Calu3 (cell line): ENCODE measurements around the gene SGSM2. TPM values are rescaled to one million over a fixed set of nuclear protein-coding genes. Genes with fewer than 3 reads are reported as not detected.
A peak's percentile ranks its signal among the peaks of the same experiment; 100 is the strongest.

Source experiments
- BruUV-seq: library from RNA; stranded (reverse); fragments of 400-500 nt; replicated peaks from 2 replicates; lab custom pipeline; 2021; lab: Mats Ljungman, UMichigan
- CTCF ChIA-PET: fragments of 300-600 bp; sonication (Branson Sonifier 250); formaldehyde crosslinking; loops from one replicate; lab custom pipeline; 2022; ENCODE audit warnings: antibody characterized with exemption; lab: Charles Lee
- DNase-seq: peaks from one replicate; pipeline ENCODE4 v3.0.0; 2022
- H3K27ac Mint-ChIP-seq: one replicate; pipeline ENCODE4 v1.8.0; 2022; ENCODE audit warnings: mixed read lengths; ENCODE audit not compliant: unreplicated experiment
- H3K27me3 Mint-ChIP-seq: one replicate; pipeline ENCODE4 v1.8.0; 2022; ENCODE audit warnings: mixed read lengths; ENCODE audit not compliant: unreplicated experiment
- H3K36me3 Mint-ChIP-seq: one replicate; pipeline ENCODE4 v1.8.0; 2022; ENCODE audit warnings: mild to moderate bottlenecking, moderate library complexity, mixed read lengths; ENCODE audit not compliant: insufficient read depth, unreplicated experiment
- H3K4me1 Mint-ChIP-seq: one replicate; pipeline ENCODE4 v1.8.0; 2022; ENCODE audit warnings: mild to moderate bottlenecking, low read depth, mixed read lengths; ENCODE audit not compliant: unreplicated experiment
- H3K4me3 Mint-ChIP-seq: one replicate; pipeline ENCODE4 v1.8.0; 2022; ENCODE audit warnings: mild to moderate bottlenecking, low read depth, moderate library complexity, mixed read lengths; ENCODE audit not compliant: unreplicated experiment
- H3K9me3 Mint-ChIP-seq: one replicate; pipeline ENCODE4 v1.8.0; 2022; ENCODE audit warnings: low read depth, mixed read lengths; ENCODE audit not compliant: unreplicated experiment
- CTCF ChIP-seq: fragments of 200-600 bp; IDR thresholded peaks from one replicate; pipeline ENCODE4 v1.8.0; 2022; ENCODE audit warnings: antibody characterized with exemption; ENCODE audit not compliant: unreplicated experiment
- intact Hi-C: fragments of 100-400 bp; cut with micrococcal nuclease; formaldehyde crosslinking; loops from one replicate; pipeline ENCODE4 v1.10.0; 2022; ENCODE audit not compliant: unreplicated experiment
- total RNA-seq: library from RNA; stranded (reverse); gene quantifications from 2 replicates; pipeline ENCODE4 v1.2.3, GENCODE V29; 2022

Gene SGSM2
- total RNA-seq, 1 experiment from 2014 or later: 54.9 TPM

- no TSS peak for BruUV-seq
- CTCF ChIA-PET: interaction anchor here (1.5 kb wide), 1 partner anchor 54 kb away, joined by 3 read pairs; no protein-coding TSS in a partner anchor
- intact Hi-C loops: no loop called here
Measured at GRCh38 chr17:2357931-2358434, 20.7 kb downstream of the SGSM2 start.

DNA sequence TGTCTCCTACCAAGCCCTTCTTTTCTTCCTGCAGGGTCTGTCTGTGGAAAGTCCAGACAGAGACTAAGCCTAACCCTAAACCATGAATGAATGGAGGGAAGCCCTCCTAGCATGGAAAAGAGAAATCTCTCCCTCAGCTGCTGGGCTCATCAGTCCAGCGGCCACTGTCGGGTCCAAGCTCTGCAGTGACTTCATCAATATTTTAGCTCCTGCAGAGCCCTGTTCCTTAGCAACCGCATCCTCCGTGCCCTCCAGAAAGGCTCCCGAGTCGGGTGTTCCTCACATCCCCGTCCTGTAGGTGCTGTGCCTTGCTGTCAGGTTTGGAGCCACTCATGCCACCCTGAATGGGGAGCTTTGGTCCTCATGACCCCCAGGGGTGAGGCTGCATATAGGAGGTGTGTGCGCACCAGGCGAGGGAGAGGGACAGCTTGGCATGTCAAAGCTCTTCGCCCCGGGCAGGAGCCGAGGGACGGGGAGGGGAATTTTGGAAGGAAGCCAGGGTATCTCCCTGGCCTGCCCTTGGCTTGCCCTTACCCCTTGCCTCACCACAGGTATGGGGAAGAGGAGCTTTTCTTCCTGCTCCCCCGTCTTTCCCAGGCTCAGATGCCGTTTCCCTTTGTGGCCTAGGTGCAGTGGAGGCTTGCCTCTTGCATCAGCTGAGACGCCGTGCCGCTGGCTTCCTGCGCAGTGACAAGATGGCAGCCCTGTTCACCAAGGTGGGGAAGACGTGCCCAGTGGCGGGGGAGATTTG, 23.9 kb downstream of the SGSM2 start:
- peaks cover 27% of the 10 kb centered on the region for H3K36me3 Mint-ChIP-seq
- H3K27ac Mint-ChIP-seq: peak overlapping the region; percentile 81
- H3K4me3 Mint-ChIP-seq: peak overlapping the region; percentile 36
- CTCF ChIA-PET: interaction anchor here (0.6 to 1.6 kb wide), 6 partner anchors 8 to 307 kb away, joined by 3 to 7 read pairs (median 4); no protein-coding TSS in a partner anchor
- DNase-seq: peak; percentile 60
- H3K9me3 Mint-ChIP-seq: no peaks in the 10 kb centered on the region
- TF ChIP-seq CTCF: no peak
- H3K27me3 Mint-ChIP-seq: no peaks in the 10 kb centered on the region
- intact Hi-C loops: no loop called here
- no TSS peak for BruUV-seq
- peaks cover 25% of the 10 kb centered on the region for H3K4me1 Mint-ChIP-seq

More at GRCh38 chr17:2357931-2358434, 20.7 kb downstream of the SGSM2 start:
- Mint-ChIP-seq H3K27ac (peak overlapping the region; percentile 81), H3K4me1 (peaks cover 25% of the 10 kb centered on the region), H3K9me3 (no peaks in the 10 kb centered on the region), H3K4me3 (no peak overlapping the region), H3K27me3 (no peaks in the 10 kb centered on the region), H3K36me3 (peaks cover 20% of the 10 kb centered on the region)
- no peak for DNase-seq
- no peak for TF ChIP-seq CTCF

- H3K4me1 Mint-ChIP-seq: peaks cover 25% of the 10 kb centered on the region
- DNase-seq: no peak
- peaks cover 33% of the 10 kb centered on the region for H3K36me3 Mint-ChIP-seq
- CTCF ChIA-PET: interaction anchor here (0.6 to 1.6 kb wide), 4 partner anchors 9 to 307 kb away, joined by 3 to 7 read pairs (median 4); no protein-coding TSS in a partner anchor
- intact Hi-C loops: no loop called here
- H3K4me3 Mint-ChIP-seq: peak overlapping the region; percentile 36
- no peaks in the 10 kb centered on the region for H3K9me3 Mint-ChIP-seq
- TF ChIP-seq CTCF: no peak
- H3K27ac Mint-ChIP-seq: peak overlapping the region; percentile 81
- BruUV-seq: no TSS peak
- no peaks in the 10 kb centered on the region for H3K27me3 Mint-ChIP-seq
Measured at GRCh38 chr17:2362016-2362415, 24.7 kb downstream of the SGSM2 start.

DNA sequence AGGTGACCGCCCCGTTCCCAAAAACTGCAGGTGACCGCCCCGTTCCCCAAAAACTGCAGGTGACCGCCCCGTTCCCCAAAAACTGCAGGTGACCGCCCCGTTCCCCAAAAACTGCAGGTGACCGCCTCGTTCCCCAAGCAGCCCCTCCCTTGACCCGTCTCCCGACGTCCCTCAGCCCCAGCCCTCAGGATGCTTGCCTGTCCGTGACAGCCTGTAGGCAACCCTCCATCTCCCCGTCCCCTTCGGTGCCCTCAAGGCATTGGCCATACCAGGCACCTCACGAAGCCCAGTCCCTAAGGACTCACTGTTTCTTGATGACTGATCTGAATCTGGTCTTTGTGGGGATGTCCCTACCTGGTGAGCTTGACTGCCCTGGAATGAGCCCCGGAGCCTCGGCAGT, 25.1 kb downstream of the SGSM2 start:
- Mint-ChIP-seq H3K27me3 (no peaks in the 10 kb centered on the region), H3K36me3 (peaks cover 37% of the 10 kb centered on the region), H3K9me3 (no peaks in the 10 kb centered on the region), H3K27ac (no peak overlapping the region), H3K4me1 (peaks cover 25% of the 10 kb centered on the region), H3K4me3 (no peak overlapping the region)
- DNase-seq: no peak
- intact Hi-C loops: no loop called here
- CTCF ChIA-PET: no interaction called here
- no TSS peak for BruUV-seq
- no peak for TF ChIP-seq CTCF
